Activated CD8-positive, alpha-beta memory T cell treated with anti-CD3 and anti-CD28 coated beads, Interleukin-2, amount 50 U/mL, for 4 hours (primary cell): ENCODE results near the gene ADAMTSL3.

Experiments used
- DNase-seq: peaks from one replicate; pipeline ENCODE4 v3.0.0-alpha.2; 2020

Gene ADAMTSL3

GRCh38 chr15:83844742-83845141 is 190.8 kb downstream of the ADAMTSL3 start:
- no peak for DNase-seq

GRCh38 chr15:83845230-83845629 is 191.3 kb downstream of the ADAMTSL3 start:
- no peak for DNase-seq

- no peak for DNase-seq
Measured at GRCh38 chr15:83846847-83847246, 192.9 kb downstream of the ADAMTSL3 start.

DNA sequence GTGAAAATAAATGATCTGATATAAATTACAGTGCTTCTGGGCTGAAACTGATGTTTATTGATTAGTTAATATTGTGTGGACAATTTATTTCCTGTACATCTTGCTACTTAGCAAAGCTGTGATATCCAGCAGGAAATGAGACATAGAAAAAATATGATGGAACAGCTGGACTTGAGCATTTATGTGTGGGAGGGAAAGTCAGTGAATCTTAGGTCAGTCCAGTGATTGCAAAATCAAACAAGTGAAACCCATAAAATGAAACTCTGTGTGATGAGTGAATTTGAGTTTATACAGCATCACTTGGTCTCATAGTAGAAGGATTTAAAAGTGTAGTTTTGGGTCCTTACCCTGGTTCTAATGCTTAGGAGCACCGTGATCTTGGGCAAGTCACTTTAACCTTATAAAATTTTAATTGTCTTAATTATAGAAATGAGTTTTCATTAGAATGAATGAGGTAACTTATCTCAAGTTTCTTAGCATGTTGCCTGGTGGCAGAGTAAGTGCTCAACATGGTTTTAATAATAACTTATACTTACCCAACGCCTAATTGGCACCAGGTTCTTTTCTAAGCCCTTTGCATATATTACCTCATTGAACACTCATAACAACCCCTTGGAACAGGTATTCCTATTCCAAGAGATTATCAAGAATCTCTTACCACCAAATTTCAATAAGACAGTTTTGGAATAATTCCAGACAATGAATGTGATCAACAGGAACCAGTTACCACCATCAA is 194.6 kb downstream of the ADAMTSL3 start:
- DNase-seq, result no peak

DNA sequence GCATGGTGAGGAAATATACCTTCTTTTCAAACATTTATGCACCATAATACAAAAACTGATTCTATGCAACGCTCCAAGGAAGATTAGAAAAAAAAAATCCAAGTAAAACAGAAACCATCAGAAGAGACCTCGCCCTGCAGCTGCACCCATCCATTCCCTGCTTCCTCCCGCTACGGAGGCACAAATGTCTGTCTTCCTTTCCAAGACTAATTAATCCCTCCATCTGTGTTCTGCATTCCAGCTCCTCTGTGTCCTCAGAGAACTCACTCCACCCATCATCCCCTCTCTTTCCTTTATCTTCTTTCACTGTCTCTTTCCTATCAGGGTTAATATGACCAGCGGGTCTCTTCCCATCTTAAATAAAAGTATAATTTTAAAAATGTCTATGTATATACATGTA is 196.1 kb downstream of the ADAMTSL3 start:
- no peak for DNase-seq

- no peak for DNase-seq
Measured at GRCh38 chr15:83850501-83851245, 196.8 kb downstream of the ADAMTSL3 start.

DNA sequence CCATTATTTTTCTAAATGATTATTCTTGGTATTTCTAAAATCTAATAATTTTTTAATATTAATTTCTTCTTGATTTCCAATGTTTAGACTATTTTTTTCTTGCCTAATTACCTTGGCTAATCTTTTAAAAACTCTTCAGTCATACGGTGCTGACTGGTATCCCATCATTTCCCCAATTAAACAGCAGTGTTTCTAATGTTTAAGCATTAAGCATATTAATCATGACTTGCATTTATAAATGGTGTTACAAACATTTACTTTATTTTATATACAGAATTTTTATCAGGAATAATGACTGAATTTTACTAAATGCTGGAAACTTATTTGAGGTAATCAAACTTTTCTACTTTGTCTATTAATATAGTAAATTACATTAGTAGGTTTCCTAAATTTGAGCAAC is 199.3 kb downstream of the ADAMTSL3 start:
- DNase-seq, result no peak

DNA sequence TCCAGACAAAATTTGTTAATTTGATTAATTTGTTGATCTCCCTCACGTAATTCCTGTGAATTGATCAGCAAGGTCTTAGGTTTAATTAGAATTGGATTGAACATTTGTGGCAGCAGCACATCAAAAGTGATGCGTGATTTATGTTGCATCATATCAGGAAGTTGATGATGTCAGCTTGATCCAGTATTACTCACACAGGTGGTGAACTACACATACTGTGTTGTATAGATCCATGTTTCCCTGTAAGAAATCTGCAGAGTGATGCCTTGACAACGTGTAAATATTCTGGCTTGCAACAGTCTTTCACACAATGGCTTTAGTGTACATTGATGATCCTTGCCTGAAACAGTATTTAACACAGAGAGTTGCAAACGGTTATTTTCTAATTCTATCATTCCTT is 200.4 kb downstream of the ADAMTSL3 start:
- DNase-seq, result no peak

DNA sequence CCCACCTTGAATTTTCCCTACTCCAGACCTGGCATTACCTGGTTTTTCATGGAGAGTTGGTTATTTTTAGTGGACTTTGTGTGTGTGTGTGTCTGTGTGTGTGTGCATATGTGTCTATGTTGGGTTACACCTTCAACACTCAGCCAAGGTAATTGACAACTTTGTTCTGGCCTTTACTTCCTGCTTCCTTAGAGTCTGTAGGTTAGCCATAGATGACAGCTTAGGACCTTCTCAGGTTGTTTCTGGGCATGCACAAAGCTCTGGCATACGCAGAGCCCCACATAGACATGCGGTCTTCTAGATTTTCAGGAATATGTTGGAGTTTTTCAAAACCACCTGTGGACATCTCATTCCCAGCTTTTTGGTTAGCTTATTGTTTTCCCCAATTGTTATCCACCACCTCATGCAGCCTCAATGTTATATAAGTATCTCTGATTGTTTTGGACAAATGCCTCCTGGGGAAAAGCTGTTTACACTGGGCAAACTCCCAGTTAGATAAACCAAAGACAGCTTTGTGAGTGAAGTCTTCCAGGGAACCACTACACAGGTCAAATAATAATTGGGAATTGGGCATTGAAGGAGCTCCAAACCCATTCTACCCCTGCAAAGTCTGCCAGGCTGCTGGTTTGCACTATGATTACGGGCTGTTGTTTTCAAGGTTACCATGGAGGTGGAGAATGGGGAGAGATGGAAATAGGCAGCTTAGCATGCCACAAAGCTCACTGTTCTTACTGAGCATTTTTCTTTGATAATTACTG is 201.2 kb downstream of the ADAMTSL3 start:
- no peak for DNase-seq

DNA sequence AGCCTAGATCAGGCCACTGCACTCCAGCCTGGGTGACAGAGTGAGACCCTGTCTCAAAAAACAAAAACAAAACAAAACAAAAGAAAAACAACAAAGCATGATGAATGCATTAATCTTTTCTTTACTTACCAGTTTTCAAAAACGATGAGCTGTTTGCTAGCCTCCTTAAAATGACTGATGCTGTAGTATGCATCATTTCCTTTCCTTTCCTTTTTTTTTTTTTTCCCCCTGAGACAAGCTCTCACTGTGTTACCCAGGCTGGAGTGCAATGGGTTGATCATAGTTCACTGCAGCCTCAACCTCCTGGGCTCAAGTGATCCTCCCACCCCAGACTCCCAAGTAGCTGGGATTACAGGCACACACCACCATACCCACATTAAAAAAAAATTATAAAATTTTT is 202.0 kb downstream of the ADAMTSL3 start:
- DNase-seq, result no peak

DNA sequence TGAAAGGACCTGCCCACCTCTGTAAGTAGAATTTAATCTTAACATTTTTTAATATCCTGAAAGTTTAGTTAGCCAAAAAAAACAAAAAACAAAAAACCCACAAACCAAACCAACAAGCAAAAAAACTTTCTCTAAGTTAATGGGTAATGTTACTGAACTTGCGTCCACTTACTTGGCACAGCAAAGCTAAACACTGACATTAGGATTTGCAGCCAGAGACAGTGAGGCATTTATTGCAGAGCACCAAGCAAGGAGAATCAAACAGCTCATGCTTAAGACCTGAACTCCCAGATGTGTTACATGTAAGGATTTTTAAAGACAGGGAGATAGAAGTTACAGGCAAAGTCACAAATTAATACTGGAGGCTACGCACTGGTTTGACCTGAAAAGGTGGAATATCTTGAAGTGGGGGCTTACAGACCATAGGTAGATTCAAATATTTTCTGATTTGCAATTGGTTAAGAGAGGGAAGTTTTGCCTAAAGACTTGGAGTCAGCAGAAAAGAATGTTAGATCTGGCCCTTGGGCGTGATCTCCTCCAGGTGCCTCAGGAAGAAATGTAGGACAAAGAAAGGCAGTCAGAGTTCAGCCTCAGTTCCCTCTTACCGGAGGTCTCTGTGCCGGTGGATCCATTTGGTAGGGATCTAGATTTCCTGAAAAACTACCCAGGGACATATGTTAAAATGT is 205.0 kb downstream of the ADAMTSL3 start:
- DNase-seq, result no peak

- DNase-seq, result no peak
Measured at GRCh38 chr15:83866692-83867091, 212.8 kb downstream of the ADAMTSL3 start.

DNA sequence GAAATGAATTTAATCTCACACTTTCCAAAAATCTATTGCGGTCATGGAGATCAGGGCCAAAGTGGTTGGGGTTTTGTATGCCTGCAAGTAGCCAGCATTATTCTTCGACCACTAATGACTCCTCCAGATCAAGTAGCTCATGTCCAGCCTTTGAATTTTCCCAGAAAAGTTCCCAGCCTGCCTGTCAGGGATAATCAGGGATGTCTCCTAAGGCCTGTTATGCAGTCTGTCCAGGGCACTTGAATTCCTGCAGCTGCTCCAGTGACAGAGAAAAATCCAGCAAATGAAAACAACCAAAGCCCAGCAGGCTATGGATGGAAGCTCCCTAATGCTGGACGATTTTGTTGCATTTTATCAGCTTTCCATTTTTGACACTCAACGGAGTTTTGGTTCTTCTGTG is 215.4 kb downstream of the ADAMTSL3 start:
- no peak for DNase-seq

DNA sequence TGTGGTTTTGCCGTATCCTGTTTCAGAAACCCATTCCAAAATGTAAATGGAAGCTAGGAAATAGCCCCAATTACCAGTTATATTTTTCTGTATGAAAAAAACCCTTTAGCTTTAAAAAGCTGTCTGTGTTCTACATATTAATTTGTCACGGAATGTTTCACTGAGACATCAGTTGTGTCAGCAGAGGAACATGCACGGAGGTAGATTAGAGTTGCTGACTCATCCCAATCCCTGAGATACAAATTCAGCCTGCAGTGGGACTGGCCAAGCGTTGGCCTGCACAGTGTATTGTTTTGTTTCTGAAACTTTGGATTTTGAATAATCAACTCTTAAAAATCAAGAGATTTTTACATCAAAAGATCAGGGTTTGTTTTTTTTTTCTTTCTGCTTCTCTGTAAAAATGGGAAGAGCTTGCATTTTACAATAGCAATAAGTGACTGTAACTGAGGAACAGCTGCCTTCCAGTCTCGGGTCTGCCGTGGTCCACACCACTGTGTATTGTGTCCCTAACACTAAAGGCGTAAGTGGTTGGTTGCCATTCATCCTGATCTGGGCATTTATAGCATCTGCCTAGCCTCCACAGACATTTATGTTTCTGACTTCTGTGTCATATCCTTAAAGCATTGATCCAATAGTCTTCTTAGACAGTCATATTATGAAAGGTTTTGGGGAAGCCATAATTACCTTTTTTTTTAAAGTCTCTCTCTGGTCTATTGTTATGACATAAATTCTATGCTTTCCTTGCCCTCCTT is 218.1 kb downstream of the ADAMTSL3 start:
- no peak for DNase-seq

GRCh38 chr15:83873966-83874365 is 220.0 kb downstream of the ADAMTSL3 start:
- no peak for DNase-seq

DNA sequence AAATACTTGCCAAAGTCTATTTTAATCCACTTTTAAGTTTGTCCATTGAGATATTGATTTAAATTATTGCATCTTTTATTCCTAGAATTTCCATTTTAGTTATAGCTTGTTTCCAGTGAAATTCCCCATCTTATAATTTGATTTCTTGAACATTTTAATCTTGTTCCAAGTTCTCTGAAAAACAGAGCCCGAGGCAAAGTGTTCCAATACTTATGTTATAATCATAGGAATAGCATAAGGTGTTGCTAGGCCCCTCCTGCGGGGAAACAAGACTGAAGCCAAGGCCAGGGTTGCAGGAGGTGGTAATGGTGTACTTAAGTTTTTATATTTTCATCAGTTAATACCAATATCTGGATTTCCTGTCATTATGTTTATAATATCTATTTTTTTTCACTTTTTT is 226.6 kb downstream of the ADAMTSL3 start:
- no peak for DNase-seq

GRCh38 chr15:83881156-83881555 is 227.2 kb downstream of the ADAMTSL3 start:
- DNase-seq, result no peak

DNA sequence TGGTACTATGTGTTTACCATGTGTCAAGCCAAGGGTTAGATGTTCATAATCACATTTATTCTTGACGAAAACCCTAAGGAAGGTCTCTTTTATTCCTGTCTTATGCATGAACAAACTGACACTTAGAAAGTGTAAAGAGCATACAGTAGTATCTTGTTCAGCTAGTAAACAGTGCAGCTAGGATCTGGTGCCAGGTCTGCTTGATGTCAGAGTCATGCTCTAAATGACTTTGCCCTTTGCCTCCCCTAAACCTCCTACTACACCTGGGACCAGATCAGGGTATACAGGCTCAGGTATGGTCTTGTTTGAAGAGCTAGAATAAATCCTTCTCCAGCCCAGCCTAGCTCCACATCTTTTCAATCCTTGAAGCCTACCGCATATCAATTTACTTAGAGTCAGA is 232.4 kb downstream of the ADAMTSL3 start:
- no peak for DNase-seq

DNA sequence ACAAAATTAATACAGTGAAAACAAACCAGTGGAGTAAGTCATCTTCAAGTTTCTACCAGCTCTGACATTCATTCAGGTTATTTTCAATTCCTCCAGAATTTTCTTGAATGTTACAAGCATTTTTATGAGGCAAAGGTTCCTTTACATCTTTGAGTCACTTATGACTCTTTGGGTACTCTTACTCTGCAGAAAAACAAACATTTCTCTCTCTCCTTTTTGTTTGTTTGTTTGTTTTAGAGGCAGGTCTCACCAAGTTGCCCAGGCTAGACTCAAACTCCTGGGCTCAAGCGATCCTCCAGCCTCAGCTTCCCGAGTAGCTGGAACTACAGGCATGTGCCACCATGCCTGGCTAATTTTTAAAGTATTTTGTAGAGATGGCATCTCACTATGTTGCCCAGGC is 233.5 kb downstream of the ADAMTSL3 start:
- DNase-seq, result no peak

GRCh38 chr15:83887961-83888360 is 234.0 kb downstream of the ADAMTSL3 start:
- DNase-seq, result no peak

- DNase-seq, result no peak
Measured at GRCh38 chr15:83889995-83890394, 236.1 kb downstream of the ADAMTSL3 start.

DNA sequence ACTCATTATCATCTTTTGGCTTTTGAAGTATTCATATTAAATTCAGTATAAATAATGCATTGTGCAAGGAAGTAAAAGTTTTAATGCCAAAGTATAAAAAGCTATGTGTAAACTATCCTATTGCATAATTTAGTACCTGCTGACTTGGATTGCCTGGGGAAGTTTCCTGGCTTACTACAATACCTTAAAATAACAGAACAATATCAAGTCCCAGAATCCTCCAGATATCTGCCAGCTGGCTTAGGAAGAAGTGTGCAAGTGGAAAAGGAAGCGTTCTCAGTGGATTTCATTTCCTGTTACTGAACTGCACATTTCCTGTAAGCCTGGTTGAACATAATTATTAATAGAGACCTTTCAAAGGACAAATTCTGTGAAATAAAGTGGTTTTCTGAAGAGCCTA is 236.7 kb downstream of the ADAMTSL3 start:
- no peak for DNase-seq

DNA sequence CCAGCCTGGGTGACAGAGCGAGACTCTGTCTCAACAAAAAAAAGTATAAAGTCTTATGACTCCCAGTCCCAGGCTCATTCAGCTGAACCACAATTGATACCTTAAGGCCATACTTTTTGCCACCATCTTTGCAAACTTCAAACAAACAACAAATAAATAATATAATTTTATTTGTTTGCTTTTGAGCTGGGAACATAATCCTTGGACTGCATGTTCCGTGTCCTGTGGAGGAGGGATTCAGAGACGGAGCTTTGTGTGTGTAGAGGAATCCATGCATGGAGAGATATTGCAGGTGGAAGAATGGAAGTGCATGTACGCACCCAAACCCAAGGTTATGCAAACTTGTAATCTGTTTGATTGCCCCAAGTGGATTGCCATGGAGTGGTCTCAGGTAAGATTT is 238.6 kb downstream of the ADAMTSL3 start:
- no peak for DNase-seq
